Neuron (in vitro differentiated cells): ENCODE results near the gene IRX4.

Experiments used
- H2AFZ ChIP-seq: one replicate; pipeline ENCODE4 v1.6.1; 2013; ENCODE audit warnings: low read depth, mild to moderate bottlenecking, inconsistent platforms, low read length, moderate library complexity
- H3K27me3 ChIP-seq: one replicate; pipeline ENCODE4 v1.6.1; 2013; ENCODE audit warnings: low read length; ENCODE audit not compliant: insufficient read depth
- H3K36me3 ChIP-seq: one replicate; pipeline ENCODE4 v1.6.1; 2013; ENCODE audit warnings: low read length; ENCODE audit not compliant: insufficient read depth
- H3K4me1 ChIP-seq: one replicate; pipeline ENCODE4 v1.6.1; 2013; ENCODE audit warnings: low read length; ENCODE audit not compliant: insufficient read depth
- H3K4me3 ChIP-seq: 2 replicates; pipeline ENCODE4 v1.5.1; 2013; ENCODE audit warnings: mild to moderate bottlenecking, low read length, moderate library complexity
- H3K9me3 ChIP-seq: one replicate; pipeline ENCODE4 v1.6.1; 2013; ENCODE audit warnings: low read length

Gene IRX4

DNA sequence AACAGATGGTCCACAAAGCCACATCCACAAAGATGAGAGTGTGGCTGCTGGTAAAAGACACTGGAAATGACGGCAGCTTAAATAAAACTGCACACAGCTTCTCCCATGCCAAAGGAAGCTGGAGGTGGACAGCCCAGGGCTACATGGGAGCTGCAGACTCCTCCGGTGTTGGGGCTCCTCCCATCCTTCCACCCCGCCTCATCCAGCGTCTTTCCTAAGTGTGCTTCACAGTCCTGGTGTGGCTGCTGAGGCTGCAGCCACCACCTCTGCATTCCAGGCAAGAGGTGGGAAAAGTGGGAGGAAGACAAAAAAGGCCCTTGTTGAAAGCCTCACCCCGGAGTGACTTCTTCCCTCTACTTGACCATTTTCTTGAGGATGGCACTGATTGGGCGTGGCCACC is 37.0 kb upstream of the IRX4 start:
- H3K4me1 ChIP-seq = no peaks in the 10 kb centered on the region
- peaks cover 1% of the 10 kb centered on the region for H3K9me3 ChIP-seq
- H3K36me3 ChIP-seq = no peaks in the 10 kb centered on the region
- H3K4me3 ChIP-seq = no peak overlapping the region
- no peak overlapping the region for H2AFZ ChIP-seq
- peaks cover 16% of the 10 kb centered on the region for H3K27me3 ChIP-seq

DNA sequence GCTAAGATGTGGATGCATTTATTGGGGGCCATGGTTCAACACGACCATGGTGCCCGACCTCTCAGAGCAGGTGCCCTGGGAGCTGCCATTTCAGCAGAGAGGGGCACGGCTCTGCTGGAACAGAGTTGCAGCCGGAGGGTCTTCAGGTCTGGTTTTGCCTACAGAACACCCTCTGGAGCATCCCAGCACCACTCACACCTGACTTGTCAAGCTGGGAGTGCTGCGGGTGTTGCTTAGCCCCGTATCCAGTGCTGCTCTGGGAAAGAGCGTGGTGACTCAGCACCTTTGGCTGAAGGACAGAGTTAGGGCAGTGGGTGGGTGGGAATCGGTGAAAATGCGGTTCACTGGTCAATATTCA is 36.5 kb upstream of the IRX4 start:
- H2AFZ ChIP-seq = no peak overlapping the region
- H3K4me1 ChIP-seq = no peaks in the 10 kb centered on the region
- H3K36me3 ChIP-seq = no peaks in the 10 kb centered on the region
- no peak overlapping the region for H3K4me3 ChIP-seq
- H3K27me3 ChIP-seq = peaks cover 16% of the 10 kb centered on the region
- H3K9me3 ChIP-seq = peaks cover 4% of the 10 kb centered on the region

DNA sequence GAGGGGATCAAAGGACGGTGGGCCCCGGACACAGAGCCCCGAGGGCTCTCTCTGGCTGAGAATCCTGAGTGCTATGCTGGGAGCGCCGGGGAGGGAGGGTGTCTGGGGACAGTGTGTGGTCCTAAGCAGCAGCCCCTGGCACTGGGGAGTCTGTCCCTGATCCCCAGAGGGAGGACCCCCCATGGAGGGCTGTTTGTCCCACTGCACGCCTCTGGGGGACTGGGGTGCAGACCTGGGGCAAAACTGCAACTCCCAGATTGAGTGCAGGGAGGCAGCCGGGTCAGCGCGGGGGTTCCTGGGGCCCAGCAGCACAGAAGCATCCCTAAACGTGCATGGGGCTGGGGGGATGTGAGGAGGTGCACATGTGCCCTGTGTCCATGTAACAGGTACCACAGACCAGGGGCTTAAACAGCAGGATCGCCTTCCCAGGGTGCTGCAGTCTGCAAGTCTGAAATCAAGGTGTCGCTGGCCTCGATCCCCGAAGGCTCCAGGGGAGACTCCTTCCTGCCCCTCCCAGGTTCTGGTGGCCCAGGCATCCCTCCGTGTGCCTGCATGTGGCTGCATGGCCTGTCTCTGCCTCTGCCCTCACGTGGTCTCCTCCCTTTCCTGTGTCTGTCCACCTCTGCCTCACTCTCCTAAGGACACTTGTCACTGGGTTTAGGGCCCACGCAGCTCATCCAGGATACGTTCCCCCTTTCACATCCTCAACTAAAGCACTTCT is 35.9 kb upstream of the IRX4 start:
- Histone ChIP-seq H3K36me3 (no peaks in the 10 kb centered on the region), H3K4me1 (no peaks in the 10 kb centered on the region)

DNA sequence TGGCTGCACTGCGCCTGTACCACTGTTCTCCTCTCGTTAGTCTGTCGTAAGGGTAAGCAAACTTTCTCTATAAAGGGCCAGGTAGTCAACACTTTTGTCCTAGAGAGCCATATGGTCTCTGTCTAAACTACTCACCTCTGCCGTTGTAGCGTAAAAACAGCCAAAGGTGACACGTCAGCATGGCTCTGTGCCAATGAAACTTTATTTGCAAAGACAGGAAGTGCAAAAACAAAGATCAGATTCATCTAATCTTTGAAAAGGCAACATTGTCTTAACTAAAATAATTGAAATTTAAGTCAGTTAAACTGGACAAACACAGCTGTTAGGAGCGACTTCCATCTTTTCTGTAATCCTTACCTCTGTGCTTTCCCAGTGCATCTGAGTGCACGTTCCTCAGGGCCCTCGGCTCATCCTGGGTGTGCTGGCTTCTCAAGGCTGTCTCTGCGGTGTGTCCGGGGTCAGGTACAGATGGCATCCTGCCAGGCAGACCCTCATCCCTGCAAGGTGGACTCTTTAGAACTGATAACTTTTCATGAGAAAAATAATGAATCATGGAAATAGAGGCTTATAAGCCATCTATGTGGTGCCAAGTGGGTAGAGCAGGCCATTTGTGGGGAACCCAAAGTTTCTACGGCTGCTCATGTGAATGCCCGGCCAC is 35.2 kb upstream of the IRX4 start:
- Histone ChIP-seq H3K27me3 (peaks cover 7% of the 10 kb centered on the region), H3K9me3 (peaks cover 4% of the 10 kb centered on the region), H3K36me3 (no peaks in the 10 kb centered on the region), H3K4me1 (no peaks in the 10 kb centered on the region), H2AFZ (no peak overlapping the region), H3K4me3 (no peak overlapping the region)

More for the DNA sequence above, 35.9 kb upstream of the IRX4 start:
- H3K27me3 ChIP-seq = peaks cover 11% of the 10 kb centered on the region
- no peak overlapping the region for H3K4me3 ChIP-seq
- H3K9me3 ChIP-seq = peaks cover 4% of the 10 kb centered on the region
- H2AFZ ChIP-seq = no peak overlapping the region

DNA sequence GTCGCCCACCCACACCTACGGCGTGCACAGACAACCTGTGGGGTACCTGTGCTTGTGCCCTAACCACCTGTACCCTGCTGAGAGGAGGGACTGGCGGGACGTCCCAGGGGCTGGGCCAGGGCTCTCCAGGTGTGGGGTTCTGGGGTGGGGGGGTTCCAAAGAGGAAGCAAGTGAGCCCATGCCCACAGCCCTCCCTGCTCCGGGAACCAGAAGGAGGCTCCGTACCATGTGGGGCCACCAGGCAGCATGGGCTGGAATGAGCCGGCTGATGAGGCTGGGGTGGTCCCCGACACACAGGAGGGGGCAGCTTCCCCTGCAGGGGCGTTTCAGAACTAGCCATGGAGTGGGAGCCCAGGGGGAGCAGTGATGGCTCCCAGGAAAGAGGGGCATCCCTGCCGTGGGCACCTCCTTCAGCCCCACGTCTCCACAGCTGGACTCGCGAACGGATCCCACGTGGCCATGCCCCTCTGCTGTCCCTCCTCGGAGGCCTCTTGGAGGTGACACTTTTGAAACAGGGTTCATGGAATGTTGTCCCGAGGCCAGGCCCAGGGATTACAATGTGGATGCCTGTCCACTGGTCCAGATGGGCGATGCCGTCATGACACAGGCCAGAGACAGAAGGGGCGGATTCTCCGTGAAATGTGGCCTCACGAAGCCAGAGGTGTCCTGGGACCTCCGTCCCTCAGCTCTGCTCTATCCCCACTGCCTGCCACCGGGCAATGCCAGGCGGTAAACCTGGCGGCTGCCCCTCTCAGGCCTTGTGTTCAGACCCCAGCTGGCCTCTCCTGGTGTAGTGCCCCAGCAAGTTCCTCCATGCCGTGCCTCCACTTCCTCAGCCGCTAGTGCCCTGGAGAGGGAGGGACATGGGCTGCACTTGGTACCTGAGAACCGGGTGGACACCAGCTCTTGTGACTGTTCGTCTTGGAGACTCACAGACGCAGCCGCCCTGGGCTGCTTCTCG is 33.6 kb upstream of the IRX4 start:
- Histone ChIP-seq H2AFZ (no peak overlapping the region), H3K36me3 (no peaks in the 10 kb centered on the region), H3K27me3 (peaks cover 5% of the 10 kb centered on the region), H3K9me3 (peaks cover 4% of the 10 kb centered on the region), H3K4me1 (no peaks in the 10 kb centered on the region), H3K4me3 (no peak overlapping the region)

DNA sequence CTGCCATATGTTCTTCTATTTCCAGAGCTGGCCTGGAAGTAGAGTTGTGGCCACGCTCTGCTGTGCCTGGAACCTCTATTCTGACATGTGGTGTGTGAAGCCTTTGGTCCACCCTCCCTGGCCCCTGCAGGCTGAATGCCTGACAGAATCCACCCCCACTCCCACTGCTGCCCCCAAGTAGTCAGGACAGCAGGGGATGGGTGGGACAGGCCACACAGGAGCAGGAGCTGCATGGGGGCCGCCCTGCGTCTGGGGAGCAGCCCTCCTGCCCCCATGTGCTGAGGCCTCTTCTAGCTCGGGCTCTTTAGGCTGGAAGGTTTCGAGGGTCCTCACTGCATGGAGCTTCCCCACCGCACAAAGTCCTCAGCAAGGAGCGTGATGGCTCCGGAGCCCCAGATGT is 32.6 kb upstream of the IRX4 start:
- Histone ChIP-seq H3K4me1 (no peaks in the 10 kb centered on the region), H3K9me3 (peaks cover 4% of the 10 kb centered on the region), H2AFZ (no peak overlapping the region), H3K27me3 (peaks cover 5% of the 10 kb centered on the region), H3K4me3 (no peak overlapping the region), H3K36me3 (no peaks in the 10 kb centered on the region)

DNA sequence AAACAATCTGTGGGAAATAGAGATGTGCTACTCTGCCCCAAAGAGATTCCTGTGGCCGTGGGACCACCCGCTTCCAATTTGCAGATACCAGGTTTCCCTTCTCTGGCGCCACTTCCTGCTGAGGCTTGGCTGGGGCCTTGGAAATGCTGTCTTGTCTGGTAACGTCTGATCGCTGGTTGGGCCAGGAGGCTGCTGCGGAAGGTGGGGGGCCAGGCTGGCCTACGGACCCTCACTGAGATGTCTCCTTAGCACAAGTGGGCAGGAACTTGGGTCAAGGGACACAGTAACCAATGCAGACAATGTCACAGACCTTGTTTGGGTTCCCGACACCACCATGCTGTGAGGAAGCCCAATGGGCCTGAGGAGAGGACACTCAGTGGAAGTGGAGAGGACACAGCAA is 31.7 kb upstream of the IRX4 start:
- H3K27me3 ChIP-seq = peaks cover 5% of the 10 kb centered on the region
- H3K4me1 ChIP-seq = no peaks in the 10 kb centered on the region
- peaks cover 4% of the 10 kb centered on the region for H3K9me3 ChIP-seq
- no peaks in the 10 kb centered on the region for H3K36me3 ChIP-seq
- no peak overlapping the region for H3K4me3 ChIP-seq
- H2AFZ ChIP-seq = no peak overlapping the region

DNA sequence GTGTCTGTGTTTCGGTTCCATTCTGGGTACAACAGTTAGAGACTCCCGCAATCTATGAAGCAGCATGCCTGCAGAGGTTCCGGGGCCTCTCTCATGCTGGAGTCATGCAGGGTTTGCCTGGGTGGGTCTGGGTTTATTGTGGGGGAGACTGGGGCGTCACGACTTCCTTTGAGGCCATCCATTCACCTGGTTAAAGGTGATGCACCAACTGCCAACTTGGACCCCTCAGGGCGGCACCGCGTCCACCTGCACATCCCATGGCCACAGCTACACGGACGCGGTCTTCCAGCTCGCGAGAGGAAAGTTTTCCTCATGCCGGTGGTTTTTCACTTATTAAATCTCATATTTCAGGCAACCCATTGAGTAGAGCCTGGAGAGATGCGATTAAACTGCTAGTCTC is 30.9 kb upstream of the IRX4 start:
- Histone ChIP-seq H3K36me3 (no peaks in the 10 kb centered on the region), H3K4me3 (no peak overlapping the region), H3K27me3 (peaks cover under 1% of the 10 kb centered on the region), H2AFZ (no peak overlapping the region), H3K9me3 (peaks cover 4% of the 10 kb centered on the region), H3K4me1 (no peaks in the 10 kb centered on the region)

DNA sequence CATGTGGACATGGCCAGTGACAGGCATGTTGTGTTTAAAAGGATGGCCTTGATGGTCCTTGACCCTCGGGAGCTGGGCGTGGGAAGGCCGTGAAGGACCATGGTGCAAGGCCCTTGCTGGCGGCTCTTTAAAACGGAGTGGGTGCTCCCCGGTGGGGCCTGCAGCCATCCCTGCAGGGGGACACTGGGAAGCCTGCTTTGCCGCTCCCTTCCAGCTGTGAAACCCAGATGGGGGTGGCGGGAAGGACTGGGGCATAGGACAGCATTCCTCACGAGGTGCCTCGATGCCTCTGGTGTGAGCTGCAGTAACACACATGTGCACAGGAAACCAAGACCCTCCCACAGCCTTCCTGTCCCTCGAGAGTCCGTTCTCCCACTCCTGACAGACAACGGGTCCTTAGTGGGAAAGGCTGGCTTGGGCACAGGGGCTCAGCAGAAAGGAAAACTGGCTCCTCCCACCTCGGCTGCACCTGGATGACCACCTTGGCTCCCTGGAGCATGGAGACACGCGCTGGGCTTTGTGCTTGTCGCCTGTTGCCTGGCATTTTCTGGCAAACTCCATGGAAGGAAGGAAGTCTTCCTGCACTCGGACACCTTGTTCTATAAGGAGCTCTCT is 30.3 kb upstream of the IRX4 start:
- H3K4me3 ChIP-seq = no peak overlapping the region
- H3K36me3 ChIP-seq = no peaks in the 10 kb centered on the region
- no peaks in the 10 kb centered on the region for H3K4me1 ChIP-seq
- no peak overlapping the region for H2AFZ ChIP-seq
- H3K27me3 ChIP-seq = no peaks in the 10 kb centered on the region
- peaks cover 4% of the 10 kb centered on the region for H3K9me3 ChIP-seq

DNA sequence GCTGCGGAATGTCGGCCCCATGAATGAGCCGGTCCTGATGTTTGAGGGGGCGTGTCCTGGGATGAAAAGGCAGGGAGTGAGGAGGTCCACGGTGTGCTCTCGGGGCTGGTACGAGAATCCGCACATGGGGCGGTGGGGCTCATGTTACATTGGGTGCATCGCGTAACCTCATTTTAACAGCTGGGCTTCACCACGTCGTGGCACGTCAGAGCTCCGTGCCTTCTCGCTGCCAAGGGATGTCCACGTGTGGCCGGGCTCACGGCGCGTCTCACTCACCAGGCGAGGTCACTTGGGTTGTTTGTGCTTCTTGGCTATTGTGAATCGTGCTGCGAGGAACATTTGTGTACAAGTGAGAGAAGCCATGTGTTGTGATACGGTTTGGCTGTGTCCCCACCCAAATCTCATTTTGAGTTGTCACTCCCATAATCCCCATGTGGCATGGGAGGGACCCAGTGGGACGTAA is 29.1 kb upstream of the IRX4 start:
- Histone ChIP-seq H3K36me3 (no peaks in the 10 kb centered on the region), H3K4me3 (no peak overlapping the region), H3K27me3 (no peaks in the 10 kb centered on the region), H3K9me3 (peaks cover 4% of the 10 kb centered on the region), H3K4me1 (no peaks in the 10 kb centered on the region), H2AFZ (no peak overlapping the region)

DNA sequence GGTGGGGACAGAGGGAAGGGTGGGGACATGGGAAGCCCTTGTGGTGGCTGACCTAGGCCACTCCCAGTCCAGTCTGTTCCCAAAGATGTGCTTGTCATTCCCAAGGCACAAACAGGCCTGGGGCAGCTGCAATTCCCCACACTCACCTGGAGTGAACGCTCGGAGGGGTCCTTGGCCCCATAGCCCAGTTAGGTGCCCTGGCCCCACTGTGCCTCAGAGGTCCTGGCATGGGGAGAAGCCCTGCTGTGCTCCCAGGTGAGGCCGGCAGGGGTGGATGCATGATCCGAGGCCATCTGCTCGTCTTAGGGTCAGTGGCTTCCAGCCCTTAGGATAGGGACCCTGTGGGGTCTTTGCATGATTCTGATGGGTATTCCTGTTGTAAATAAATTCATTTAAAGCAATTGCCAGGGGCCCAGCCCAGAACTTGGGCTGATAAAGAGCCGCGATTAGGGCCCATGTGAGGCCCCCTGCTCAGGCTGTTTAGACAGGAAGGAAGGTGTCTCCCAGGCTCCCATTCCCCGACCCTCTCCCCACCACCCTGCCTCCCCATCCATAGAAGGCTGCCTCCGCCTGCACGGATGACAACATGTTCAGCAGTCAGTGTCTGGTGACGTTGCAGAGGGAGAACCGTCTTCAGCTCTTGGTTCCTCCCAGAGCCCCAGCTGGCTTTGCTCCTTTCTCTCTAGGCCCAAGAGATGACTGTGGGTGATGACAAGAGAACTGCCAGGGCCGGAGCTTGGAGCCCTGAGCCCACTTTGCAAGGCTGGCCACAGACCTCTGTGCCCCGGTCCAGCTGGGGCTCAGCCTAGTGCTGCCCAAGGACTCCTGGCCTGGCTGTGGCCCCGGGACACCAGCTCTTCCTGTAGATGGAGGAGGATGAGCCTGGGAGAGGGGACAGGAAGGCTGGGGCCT is 28.4 kb upstream of the IRX4 start:
- peaks cover 4% of the 10 kb centered on the region for H3K9me3 ChIP-seq
- H3K4me3 ChIP-seq = no peak overlapping the region
- H3K36me3 ChIP-seq = no peaks in the 10 kb centered on the region
- H3K4me1 ChIP-seq = no peaks in the 10 kb centered on the region
- H3K27me3 ChIP-seq = no peaks in the 10 kb centered on the region
- H2AFZ ChIP-seq = no peak overlapping the region

DNA sequence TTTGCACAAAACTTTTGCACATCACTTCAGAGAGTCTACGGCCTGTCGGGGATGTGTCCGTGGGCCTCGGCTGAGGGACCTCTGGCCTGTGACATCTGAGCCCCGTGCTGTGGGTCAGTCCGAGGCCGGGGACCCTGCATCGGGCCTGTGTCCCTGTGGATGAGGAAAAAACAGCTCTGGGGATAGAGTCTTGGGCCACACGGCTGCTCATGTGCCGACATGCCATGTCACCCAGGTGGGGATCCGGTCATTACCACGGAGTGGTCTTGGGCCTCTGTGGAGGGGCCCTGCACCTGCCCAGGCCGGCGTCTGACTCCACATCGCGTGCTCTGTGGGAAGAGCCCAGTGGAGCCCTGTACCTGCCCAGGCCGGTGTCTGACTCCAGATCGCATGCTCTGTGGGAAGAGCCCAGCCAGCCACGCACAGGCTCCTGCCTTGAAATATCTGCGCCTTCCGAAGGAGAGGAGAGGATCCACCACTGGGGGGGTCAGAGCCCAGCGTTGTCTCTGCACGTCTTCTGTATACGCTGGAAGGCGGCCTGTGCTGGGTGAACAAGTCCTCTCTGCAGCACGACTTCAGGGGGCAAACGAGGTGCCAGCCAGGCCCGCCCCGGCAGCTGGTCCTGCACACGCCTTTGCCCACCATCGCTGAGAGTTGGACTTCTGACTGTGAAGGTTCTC is 27.5 kb upstream of the IRX4 start:
- Histone ChIP-seq H3K4me1 (no peaks in the 10 kb centered on the region), H3K9me3 (peaks cover 4% of the 10 kb centered on the region), H3K27me3 (no peaks in the 10 kb centered on the region), H3K4me3 (no peak overlapping the region), H2AFZ (no peak overlapping the region), H3K36me3 (no peaks in the 10 kb centered on the region)
